Vagina (tissue), 2 donors: ENCODE data around the gene PLSCR2. TPM values are rescaled to one million over a fixed set of nuclear protein-coding genes. Genes with fewer than 3 reads are reported as not detected.
"Not testable (repeated sequence)": the region's sequence is repeated elsewhere in the genome, so short reads cannot be mapped to it uniquely, and the experiment has no call there.

Source experiments
- DNase-seq, 2 donors: peaks; one replicate each; pipeline ENCODE4 v3.0.0-alpha.2; 2017; ENCODE audit errors: extremely low spot score in 2 of 2
- H3K27ac ChIP-seq: fragments of 200-600 bp; sonication (generic); one replicate; pipeline ENCODE4 v1.5.1; 2019
- H3K27me3 ChIP-seq: fragments of 200-600 bp; sonication (generic); one replicate; pipeline ENCODE4 v1.5.1; 2019
- H3K36me3 ChIP-seq, 2 donors: fragments of 200-600 bp; sonication (generic); one replicate each; pipeline ENCODE4 v1.5.1; 2017 to 2019
- H3K4me1 ChIP-seq: fragments of 200-600 bp; sonication (generic); one replicate; pipeline ENCODE4 v1.5.1; 2019
- H3K4me3 ChIP-seq, 2 donors: fragments of 200-600 bp; sonication (generic); 1 replicate in 1 of 2; 2 replicates in 1 of 2; pipeline ENCODE4 v1.5.1; 2016 to 2019
- H3K9me3 ChIP-seq: fragments of 200-600 bp; sonication (generic); one replicate; pipeline ENCODE4 v1.5.1; 2019
- CTCF ChIP-seq, 3 experiments: fragments of 450-650 bp in 2 of 3; fragments of 200-600 bp in 1 of 3; sonication (generic) in 1 of 3; IDR thresholded peaks; one replicate each; pipeline ENCODE4 v1.5.1; 2017 to 2019; ENCODE audit warnings: antibody characterized with exemption in 3 of 3, mild to moderate bottlenecking in 2 of 3, moderate library complexity in 2 of 3
- POLR2A ChIP-seq, 2 donors: fragments of 450-650 bp; IDR thresholded peaks; one replicate each; pipeline ENCODE4 v1.6.1; 2017; ENCODE audit warnings: antibody characterized with exemption in 2 of 2, mild to moderate bottlenecking in 2 of 2, moderate library complexity in 2 of 2
- POLR2AphosphoS5 ChIP-seq, 2 donors: sonication (generic); formaldehyde crosslinking; IDR thresholded peaks; one replicate each; pipeline ENCODE4 v1.9.0; 2017; ENCODE audit warnings: antibody characterized with exemption in 2 of 2, mild to moderate bottlenecking in 2 of 2, low read depth in 1 of 2; ENCODE audit not compliant: insufficient read depth in 1 of 2
- intact Hi-C: fragments of 100-400 bp; cut with DNase I; formaldehyde crosslinking; loops from one replicate; pipeline ENCODE4 v1.15.1; 2023
- total RNA-seq: library from RNA; depleted of rRNA; stranded (reverse); fragments of >200 nt; gene quantifications from one replicate; pipeline ENCODE4 v1.2.3, GENCODE V29; 2016

PLSCR2 gene
- total RNA-seq, 1 donor from 2014 or later = not detected

DNA sequence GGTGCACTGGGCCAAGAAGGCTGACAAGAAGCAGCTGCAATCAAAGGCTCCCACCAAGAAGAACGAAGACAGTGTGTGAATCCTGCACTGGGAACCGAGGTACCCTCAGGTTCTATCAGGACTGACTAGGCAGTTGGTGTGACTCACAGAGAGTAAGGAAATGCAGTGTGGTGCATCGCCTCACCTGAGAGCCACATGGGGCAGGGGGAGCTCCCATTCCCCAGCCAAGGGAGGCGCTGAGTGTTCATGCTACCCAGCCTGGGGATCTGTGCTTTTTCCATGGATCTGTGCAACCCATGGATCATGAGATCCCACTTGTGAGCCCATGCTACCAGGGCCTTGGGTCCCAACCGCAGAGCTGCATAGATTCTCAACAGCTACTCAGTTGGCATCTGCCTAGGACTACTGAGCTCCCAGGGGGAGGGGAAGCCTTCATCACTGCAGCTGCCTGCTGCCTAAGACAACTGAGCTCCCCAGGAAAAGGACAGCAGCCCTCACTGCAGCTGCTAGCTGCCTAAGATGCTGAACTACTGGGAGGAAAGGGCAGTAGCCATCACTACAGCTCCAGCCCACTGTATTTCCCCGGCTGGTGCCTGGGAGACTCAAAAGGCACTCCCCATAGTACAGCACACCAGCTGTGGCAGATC is 6.9 kb upstream of the PLSCR2 start:
- no peak overlapping the region for H3K27ac ChIP-seq
- H3K9me3 ChIP-seq = no peaks in the 10 kb centered on the region
- no peaks in the 10 kb centered on the region for H3K36me3 ChIP-seq
- H3K4me3 ChIP-seq = no peak overlapping the region
- no peak for TF ChIP-seq POLR2A (IDR thresholded peaks at IDR 0.05)
- no peak for TF ChIP-seq POLR2AphosphoS5 (IDR thresholded peaks at IDR 0.05; ENCODE audit: insufficient read depth in 1 of 2, low read depth in 1 of 2)
- TF ChIP-seq CTCF (IDR thresholded peaks at IDR 0.05) = no peak
- no peak for DNase-seq
- no peaks in the 10 kb centered on the region for H3K4me1 ChIP-seq
- intact Hi-C loops = loop anchor here (10.0 kb wide), 1 partner anchor 69 kb away; the partner anchor contains the start of gene PLSCR1
- H3K27me3 ChIP-seq = no peaks in the 10 kb centered on the region

DNA sequence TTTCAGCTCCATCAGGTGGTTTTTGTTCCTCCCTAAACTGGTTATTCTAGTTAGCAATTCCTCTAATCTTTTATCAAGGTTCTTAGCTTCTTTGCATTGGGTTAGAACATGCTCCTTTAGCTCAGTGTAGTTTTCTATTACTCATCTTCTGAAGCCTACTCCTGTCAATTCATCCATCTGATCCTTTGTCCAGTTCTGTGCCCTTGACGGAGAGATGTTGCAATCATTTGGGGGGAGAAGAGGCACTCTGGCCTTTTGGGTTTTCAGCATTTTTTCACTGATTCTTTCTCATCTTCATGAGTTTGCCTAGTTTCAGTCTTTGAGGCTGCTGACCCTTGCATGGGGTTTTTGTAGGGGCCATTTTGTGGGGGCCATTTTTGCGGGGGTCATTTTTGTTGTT is 5.6 kb upstream of the PLSCR2 start:
- DNase-seq, H3K27ac ChIP-seq, H3K27me3 ChIP-seq, H3K36me3 ChIP-seq, H3K9me3 ChIP-seq, H3K4me3 ChIP-seq, H3K4me1 ChIP-seq: not testable (repeated sequence)
- intact Hi-C loops = loop anchor here (10.0 kb wide), 1 partner anchor 70 kb away; the partner anchor contains the start of gene PLSCR1

GRCh38 chr3:146473726-146474125 is 4.4 kb upstream of the PLSCR2 start:
- H3K27ac ChIP-seq = no peak overlapping the region
- intact Hi-C loops = loop anchor here (10.0 kb wide), 1 partner anchor 71 kb away; the partner anchor contains the start of gene PLSCR1
- no peaks in the 10 kb centered on the region for H3K36me3 ChIP-seq
- H3K4me3 ChIP-seq = no peak overlapping the region
- H3K4me1 ChIP-seq = peaks cover 16% of the 10 kb centered on the region
- no peaks in the 10 kb centered on the region for H3K27me3 ChIP-seq
- H3K9me3 ChIP-seq = no peaks in the 10 kb centered on the region
- TF ChIP-seq POLR2A (IDR thresholded peaks at IDR 0.05) = no peak
- DNase-seq = no peak

- Histone ChIP-seq H3K4me1 (peaks cover 16% of the 10 kb centered on the region), H3K27ac (no peak overlapping the region), H3K27me3 (no peaks in the 10 kb centered on the region), H3K36me3 (no peaks in the 10 kb centered on the region), H3K4me3 (no peak overlapping the region), H3K9me3 (no peaks in the 10 kb centered on the region)
- intact Hi-C loops = loop anchor here (10.0 kb wide), 1 partner anchor 72 kb away; the partner anchor contains the start of gene PLSCR1
- DNase-seq = no peak
- TF ChIP-seq POLR2AphosphoS5 (IDR thresholded peaks at IDR 0.05; ENCODE audit: insufficient read depth in 1 of 2, low read depth in 1 of 2) (peak in 1 of 2 donors; percentile 39), CTCF (IDR thresholded peaks at IDR 0.05) (no peak)
Measured at GRCh38 chr3:146472611-146473010, 3.2 kb upstream of the PLSCR2 start.

- intact Hi-C loops = loop anchor here (10.0 kb wide), 1 partner anchor 74 kb away; the partner anchor contains the start of gene PLSCR1
Measured at GRCh38 chr3:146471012-146471411, 1.7 kb upstream of the PLSCR2 start.

More at GRCh38 chr3:146471012-146471411, 1.7 kb upstream of the PLSCR2 start:
- Histone ChIP-seq H3K27me3 (no peaks in the 10 kb centered on the region), H3K9me3 (no peaks in the 10 kb centered on the region), H3K4me3 (no peak overlapping the region), H3K4me1 (peaks cover 21% of the 10 kb centered on the region), H3K27ac (no peak overlapping the region), H3K36me3 (no peaks in the 10 kb centered on the region)
- TF ChIP-seq POLR2A (IDR thresholded peaks at IDR 0.05) (no peak), CTCF (IDR thresholded peaks at IDR 0.05) (no peak), POLR2AphosphoS5 (IDR thresholded peaks at IDR 0.05; ENCODE audit: insufficient read depth in 1 of 2, low read depth in 1 of 2) (no peak)
- no peak for DNase-seq
